Testis (tissue), 2 donors: ENCODE measurements around the gene KCND3.

Experiments
- CTCF ChIP-seq, 3 experiments: fragments of 450-650 bp in 2 of 3; fragments of 200-600 bp in 1 of 3; sonication (generic) in 1 of 3; IDR thresholded peaks; one replicate each; pipeline ENCODE4 v1.5.1; 2016 to 2019; ENCODE audit warnings: antibody characterized with exemption in 3 of 3, mild to moderate bottlenecking in 2 of 3, moderate library complexity in 1 of 3
- POLR2A ChIP-seq: fragments of 450-650 bp; IDR thresholded peaks from one replicate; pipeline ENCODE4 v1.6.1; 2017; ENCODE audit warnings: antibody characterized with exemption, mild to moderate bottlenecking, moderate library complexity

- TF ChIP-seq CTCF (IDR thresholded peaks at IDR 0.05) (no peak), POLR2A (no peak)
Observed at GRCh38 chr1:111878649-111879048, 110.8 kb downstream of the KCND3 start.
